Suprapubic skin (tissue), 4 donors: Measurements from ENCODE around the gene NFYC. TPM values are rescaled to one million over a fixed set of nuclear protein-coding genes. Genes with fewer than 3 reads are reported as not detected.

Experiments
- DNase-seq, 2 donors: peaks; one replicate each; pipeline ENCODE4 v3.0.0-alpha.2; 2019; ENCODE audit warnings: low spot score in 2 of 2
- H3K27ac ChIP-seq: fragments of 200-600 bp; sonication (generic); one replicate; pipeline ENCODE4 v1.5.1; 2019
- H3K27me3 ChIP-seq: fragments of 200-600 bp; sonication (generic); one replicate; pipeline ENCODE4 v1.5.1; 2019
- H3K36me3 ChIP-seq: fragments of 200-600 bp; sonication (generic); one replicate; pipeline ENCODE4 v1.5.1; 2019
- H3K4me1 ChIP-seq: fragments of 200-600 bp; sonication (generic); one replicate; pipeline ENCODE4 v1.5.1; 2019
- H3K4me3 ChIP-seq: fragments of 200-600 bp; sonication (generic); one replicate; pipeline ENCODE4 v1.5.1; 2019; ENCODE audit warnings: mild to moderate bottlenecking
- H3K9me3 ChIP-seq: fragments of 200-600 bp; sonication (generic); one replicate; pipeline ENCODE4 v1.5.1; 2019
- CTCF ChIP-seq, 2 donors: fragments of 200-600 bp in 1 of 2; fragments of 450-650 bp in 1 of 2; sonication (generic) in 1 of 2; IDR thresholded peaks; one replicate each; pipeline ENCODE4 v1.5.1; 2016 to 2019; ENCODE audit warnings: antibody characterized with exemption in 2 of 2, mild to moderate bottlenecking in 1 of 2, moderate library complexity in 1 of 2
- EP300 ChIP-seq: sonication (generic); formaldehyde crosslinking; IDR thresholded peaks from one replicate; pipeline ENCODE4 v1.6.1; 2017; ENCODE audit warnings: antibody characterized with exemption
- POLR2A ChIP-seq, 2 donors: fragments of 450-650 bp; IDR thresholded peaks; one replicate each; pipeline ENCODE4 v1.6.1; 2017; ENCODE audit warnings: antibody characterized with exemption in 2 of 2, mild to moderate bottlenecking in 2 of 2, moderate library complexity in 2 of 2
- POLR2AphosphoS5 ChIP-seq, 3 donors: sonication (generic); formaldehyde crosslinking; IDR thresholded peaks; one replicate each; pipeline ENCODE4 v1.6.1; 2017; ENCODE audit warnings: antibody characterized with exemption in 3 of 3
- WGBS: methylation state at CpG from one replicate; pipeline ENCODE4 v1.1.5; 2018; 5-methylcytosine and 5-hydroxymethylcytosine counted together
- total RNA-seq, 4 donors: library from RNA; depleted of rRNA; stranded (reverse); fragments of >200 nt; gene quantifications; one replicate each; pipeline ENCODE4 v1.1.0, GENCODE V29; 2016

The NFYC gene
- total RNA-seq, 4 donors from 2014 or later: 62.9 to 111 (median 83.5) TPM

GRCh38 chr1:40785446-40785845, 93.9 kb downstream of the NFYC start:
- no peaks in the 10 kb centered on the region for H3K9me3 ChIP-seq
- no peaks in the 10 kb centered on the region for H3K36me3 ChIP-seq
- DNase-seq: no peak
- H3K4me1 ChIP-seq: peaks cover 27% of the 10 kb centered on the region
- peaks cover 6% of the 10 kb centered on the region for H3K27me3 ChIP-seq
- H3K4me3 ChIP-seq: no peak overlapping the region
- TF ChIP-seq POLR2A (IDR thresholded peaks at IDR 0.05) (no peak), POLR2AphosphoS5 (IDR thresholded peaks at IDR 0.05) (no peak), CTCF (IDR thresholded peaks at IDR 0.05) (no peak), EP300 (no peak)
- H3K27ac ChIP-seq: no peak overlapping the region
- WGBS: 87% methylated on average over 6 of the region's 7 CpGs

- H3K4me1 ChIP-seq: peaks cover 27% of the 10 kb centered on the region
These were observed 94.9 kb downstream of the NFYC start for GRCh38 chr1:40786171-40786994.

GRCh38 chr1:40786995-40787705, 95.6 kb downstream of the NFYC start:
- H3K9me3 ChIP-seq: no peaks in the 10 kb centered on the region
- 87% methylated on average over 6 of the region's 9 CpGs for WGBS
- DNase-seq: no peak
- TF ChIP-seq CTCF (IDR thresholded peaks at IDR 0.05): no peak
- no peaks in the 10 kb centered on the region for H3K36me3 ChIP-seq
- peaks cover 6% of the 10 kb centered on the region for H3K27me3 ChIP-seq
- H3K4me3 ChIP-seq: no peak overlapping the region
- peaks cover 25% of the 10 kb centered on the region for H3K4me1 ChIP-seq
- no peak overlapping the region for H3K27ac ChIP-seq

More at GRCh38 chr1:40786171-40786994, 94.9 kb downstream of the NFYC start:
- Histone ChIP-seq H3K27me3 (peaks cover 6% of the 10 kb centered on the region), H3K36me3 (no peaks in the 10 kb centered on the region), H3K27ac (no peak overlapping the region), H3K4me3 (no peak overlapping the region), H3K9me3 (no peaks in the 10 kb centered on the region)
- DNase-seq: no peak
- TF ChIP-seq POLR2A (IDR thresholded peaks at IDR 0.05): no peak
- no peak for TF ChIP-seq EP300
- no peak for TF ChIP-seq CTCF (IDR thresholded peaks at IDR 0.05)
- 79% methylated on average over 8 of the region's 9 CpGs for WGBS

- H3K4me1 ChIP-seq: peaks cover 17% of the 10 kb centered on the region
- no peak overlapping the region for H3K4me3 ChIP-seq
- TF ChIP-seq CTCF (IDR thresholded peaks at IDR 0.05) (no peak), EP300 (no peak), POLR2AphosphoS5 (IDR thresholded peaks at IDR 0.05) (no peak), POLR2A (IDR thresholded peaks at IDR 0.05) (no peak)
- H3K36me3 ChIP-seq: no peaks in the 10 kb centered on the region
- H3K27me3 ChIP-seq: no peaks in the 10 kb centered on the region
- H3K9me3 ChIP-seq: no peaks in the 10 kb centered on the region
- WGBS: 86% methylated on average over 19 of the region's 19 CpGs
- no peak overlapping the region for H3K27ac ChIP-seq
- DNase-seq: no peak
These were observed 96.4 kb downstream of the NFYC start for GRCh38 chr1:40787737-40788560.
